GM12878 (cell line): Measurements from ENCODE around the gene SNCG. TPM values are rescaled to one million over a fixed set of nuclear protein-coding genes. Genes with fewer than 3 reads are reported as not detected.

Source experiments
- ATAC-seq: fragments of 200-7000 bp; cut with Tn5 transposase; 3 replicates; pipeline ENCODE4 v1.9.1; 2020; ENCODE audit warnings: mild to moderate bottlenecking, moderate library complexity
- BruUV-seq: library from RNA; stranded (reverse); fragments of 400-500 nt; replicated peaks from 2 replicates; lab custom pipeline; 2021; lab: Mats Ljungman, UMichigan
- CTCF ChIA-PET: fragments of 300-600 bp; sonication (Branson Sonifier 250); formaldehyde crosslinking; extraction: SDS; loops from one replicate; lab custom pipeline; 2021; ENCODE audit warnings: inconsistent platforms; lab: Yijun Ruan, JAX
- POLR2A ChIA-PET: fragments of 350-600 bp; formaldehyde crosslinking; extraction: SDS; loops from one replicate; lab custom pipeline; 2021; ENCODE audit warnings: inconsistent platforms; lab: Charles Lee
- RAD21 ChIA-PET: fragments of 300-600 bp; sonication (Branson Sonifier 250); formaldehyde crosslinking; loops from one replicate; lab custom pipeline; 2023; ENCODE audit warnings: antibody characterized with exemption; ENCODE audit not compliant: unreplicated experiment; lab: Charles Lee
- SMC1A ChIA-PET: fragments of 300-600 bp; sonication (Branson Sonifier 250); formaldehyde crosslinking; loops from one replicate; lab custom pipeline; 2023; ENCODE audit not compliant: unreplicated experiment, uncharacterized antibody; lab: Charles Lee
- DNase-seq: peaks from one replicate; pipeline ENCODE4 v3.0.0-alpha.2; 2011; ENCODE audit warnings: low read depth, low spot score
- FAIRE-seq: peaks from 3 replicates; lab custom pipeline; 2011; peaks lifted over from hg19 to GRCh38; lab: Jason Lieb, UNC
- H2AFZ ChIP-seq: 2 replicates; pipeline ENCODE4 v1.6.0; 2011; ENCODE audit warnings: low read depth, low read length, control low read depth; ENCODE audit not compliant: control insufficient read depth
- H3K27ac ChIP-seq: 2 replicates; pipeline ENCODE4 v1.5.1; 2011; ENCODE audit warnings: control low read depth; ENCODE audit not compliant: control insufficient read depth, insufficient read depth
- H3K27me3 ChIP-seq, 2 experiments: replicated peaks in 1 of 2; 2 replicates each; pipeline versions ENCODE4 v1.6.0 to v1.6.1; 2011; ENCODE audit warnings: low read length in 1 of 2; ENCODE audit not compliant: control insufficient read depth in 2 of 2, insufficient read depth in 2 of 2
- H3K36me3 ChIP-seq, 2 experiments: 2 replicates each; pipeline ENCODE4 v1.5.1; 2011; ENCODE audit warnings: low read length in 1 of 2; ENCODE audit not compliant: control insufficient read depth in 2 of 2, insufficient read depth in 2 of 2
- H3K4me1 ChIP-seq: 2 replicates; pipeline ENCODE4 v1.6.1; 2011; ENCODE audit warnings: mild to moderate bottlenecking, low read length, moderate library complexity, mixed read lengths; ENCODE audit not compliant: control insufficient read depth, insufficient read depth
- H3K4me2 ChIP-seq: 2 replicates; pipeline ENCODE4 v1.6.0; 2011; ENCODE audit warnings: control low read depth; ENCODE audit not compliant: control insufficient read depth, insufficient read depth
- H3K4me3 ChIP-seq: fragments of 200-600 bp; sonication (generic); 2 replicates; pipeline ENCODE4 v1.5.1; 2016
- H3K79me2 ChIP-seq: 2 replicates; pipeline ENCODE4 v1.6.0; 2011; ENCODE audit warnings: low read length; ENCODE audit not compliant: control insufficient read depth, insufficient read depth
- H3K9ac ChIP-seq: 2 replicates; pipeline ENCODE4 v1.8.0; 2011; ENCODE audit warnings: low read length, control low read depth, mixed read lengths; ENCODE audit not compliant: control insufficient read depth, insufficient read depth
- H3K9me3 ChIP-seq: replicated peaks from 3 replicates; pipeline ENCODE4 v1.5.1; 2011; ENCODE audit warnings: mild to moderate bottlenecking, low read length; ENCODE audit not compliant: control insufficient read depth, insufficient read depth
- H4K20me1 ChIP-seq: 2 replicates; pipeline ENCODE4 v1.6.0; 2011; ENCODE audit not compliant: control insufficient read depth, insufficient read depth
- BCL3 ChIP-seq: IDR thresholded peaks from 2 replicates; pipeline ENCODE4 v1.6.1; 2011; ENCODE audit warnings: borderline replicate concordance, low read depth, mild to moderate bottlenecking, moderate library complexity, low read length; ENCODE audit not compliant: insufficient read depth, poor library complexity, severe bottlenecking
- CBX5 ChIP-seq: sonication (generic); IDR thresholded peaks from 2 replicates; pipeline ENCODE4 v1.6.1; 2016; ENCODE audit warnings: low read depth, moderate library complexity, mild to moderate bottlenecking, inconsistent platforms
- E4F1 ChIP-seq: fragments of 450-650 bp; IDR thresholded peaks from 2 replicates; pipeline ENCODE4 v1.6.1; 2018; ENCODE audit warnings: borderline replicate concordance, mild to moderate bottlenecking; ENCODE audit not compliant: partially characterized antibody
- FOXK2 ChIP-seq: fragments of 450-650 bp; IDR thresholded peaks from 2 replicates; pipeline ENCODE4 v1.6.1; 2017; ENCODE audit warnings: mild to moderate bottlenecking, moderate library complexity
- HDAC2 ChIP-seq: fragments of 200-600 bp; sonication (generic); IDR thresholded peaks from 2 replicates; pipeline ENCODE4 v1.6.1; 2017
- HSF1 ChIP-seq: fragments of 150-350 bp; IDR thresholded peaks from 2 replicates; pipeline ENCODE4 v1.6.1; 2014; ENCODE audit warnings: mild to moderate bottlenecking, low read depth, low read length
- KDM1A ChIP-seq: fragments of 200-600 bp; sonication (generic); IDR thresholded peaks from 2 replicates; pipeline ENCODE4 v1.6.1; 2016; ENCODE audit warnings: borderline replicate concordance
- NFYB ChIP-seq: IDR thresholded peaks from 2 replicates; pipeline ENCODE4 v1.6.1; 2011; ENCODE audit warnings: low read depth, mild to moderate bottlenecking, low read length, improper control_type of control experiment, moderate library complexity; ENCODE audit not compliant: insufficient read depth
- PAX5 ChIP-seq: IDR thresholded peaks from 2 replicates; pipeline ENCODE4 v1.6.1; 2011; ENCODE audit warnings: low read depth, low read length, borderline replicate concordance
- PAX8 ChIP-seq: fragments of 450-650 bp; IDR thresholded peaks from 2 replicates; pipeline ENCODE4 v1.6.1; 2017; ENCODE audit warnings: mild to moderate bottlenecking, moderate library complexity
- POLR2A ChIP-seq: IDR thresholded peaks from 2 replicates; pipeline ENCODE4 v1.6.1; 2011; ENCODE audit warnings: low read depth, mild to moderate bottlenecking, low read length
- POLR2AphosphoS5 ChIP-seq: IDR thresholded peaks from 2 replicates; pipeline ENCODE4 v1.6.1; 2011; ENCODE audit warnings: mild to moderate bottlenecking, low read length, inconsistent platforms
- RCOR1 ChIP-seq: conservative IDR thresholded peaks from 2 replicates; pipeline ENCODE4 v1.6.1; 2012; ENCODE audit warnings: low read depth, low read length, improper control_type of control experiment
- RFX5 ChIP-seq: IDR thresholded peaks from 2 replicates; pipeline ENCODE4 v1.6.1; 2011; ENCODE audit warnings: low read depth, low read length, improper control_type of control experiment
- RUNX3 ChIP-seq: IDR thresholded peaks from 2 replicates; pipeline ENCODE4 v1.6.1; 2012; ENCODE audit warnings: low read length, inconsistent platforms
- SMAD1 ChIP-seq: fragments of 450-650 bp; IDR thresholded peaks from 2 replicates; pipeline ENCODE4 v1.6.1; 2018; ENCODE audit warnings: mild to moderate bottlenecking, low read depth; ENCODE audit not compliant: partially characterized antibody
- SMAD5 ChIP-seq: IDR thresholded peaks from 2 replicates; pipeline ENCODE4 v1.6.1; 2016; ENCODE audit warnings: antibody characterized with exemption, low read depth
- TCF7 ChIP-seq: IDR thresholded peaks from 2 replicates; pipeline ENCODE4 v1.6.1; 2014; ENCODE audit warnings: antibody characterized with exemption, borderline replicate concordance
- WRNIP1 ChIP-seq: IDR thresholded peaks from 2 replicates; pipeline ENCODE4 v1.6.1; 2011; ENCODE audit warnings: low read depth, low read length, improper control_type of control experiment, borderline replicate concordance
- ZNF274 ChIP-seq: IDR thresholded peaks from one replicate; pipeline ENCODE4 v1.8.0; 2011; ENCODE audit not compliant: insufficient read length, insufficient read depth
- WGBS: methylation state at CpG from one replicate; pipeline ENCODE4 v1.1.6; 2016; ENCODE audit warnings: low lambda C conversion rate; ENCODE audit not compliant: insufficient replicate concordance, insufficient coverage; ENCODE audit errors: missing lambda C conversion rate; 5-methylcytosine and 5-hydroxymethylcytosine counted together
- in situ Hi-C: fragments of 300-500 bp; cut with MboI; formaldehyde crosslinking; loops from 9 replicates; pipeline ENCODE4 v1.14.3; 2018; ENCODE audit warnings: mixed read lengths
- intact Hi-C: fragments of 100-400 bp; cut with micrococcal nuclease; formaldehyde crosslinking; loops from one replicate; pipeline ENCODE4 v1.14.2; 2022; ENCODE audit not compliant: unreplicated experiment
- polyA plus RNA-seq, 11 experiments: library from polyadenylated mRNA; depleted of rRNA in 4 of 11; unstranded in 6 of 11; stranded (reverse) in 5 of 11; fragments of >200 nt; fragmentation: Nextera tagmentation in 4 of 11; fragmentation: Illumina TruSeq in 1 of 11; extraction: Ambion mirVana in 4 of 11; extraction: Trizol in 1 of 11; gene quantifications; 1 replicate in 1 of 11; 2 replicates in 10 of 11; pipeline versions ENCODE4 v1.2.1 to v1.2.3, GENCODE V29; 2011 to 2016; ENCODE audit warnings: inconsistent platforms in 2 of 11, missing spikeins in 2 of 11, low read depth in 1 of 11
- total RNA-seq, 4 experiments: library from RNA; depleted of rRNA in 3 of 4; stranded (reverse); fragments of >200 nt in 3 of 4; fragmentation: Illumina TruSeq in 1 of 4; extraction: Trizol in 1 of 4; gene quantifications; 2 replicates each; pipeline versions ENCODE4 v1.2.1 to v1.2.3, GENCODE V29; 2013 to 2021

SNCG gene
- total and polyA plus RNA-seq, 10 of the 15 experiments (the other 5 are each of a cell fraction or from before 2014, with no cell fraction given) = 0.22 to 1.3 (median 0.42) TPM; not detected in 6

GRCh38 chr10:86943316-86944030, 14.9 kb upstream of the SNCG start:
- ChIA-PET POLR2A (interaction anchor here (1.1 kb wide), 1 partner anchor 13 kb away, joined by 4 read pairs; no protein-coding TSS in a partner anchor), SMC1A (no interaction called here), CTCF (interaction anchor here (0.7 to 1.8 kb wide), 3 partner anchors 17 to 32 kb away, joined by 3 to 7 read pairs (median 6); no protein-coding TSS in a partner anchor), RAD21 (no interaction called here)
- Histone ChIP-seq H3K4me3 (no peak overlapping the region), H3K27me3 (no peaks in the 10 kb centered on the region), H3K9ac (no peak overlapping the region), H3K79me2 (no peaks in the 10 kb centered on the region), H3K36me3 (no peaks in the 10 kb centered on the region), H3K4me2 (no peak overlapping the region), H3K27ac (no peak overlapping the region), H2AFZ (no peak overlapping the region), H3K4me1 (no peaks in the 10 kb centered on the region; the same call in 1 of the 2 replicates), H4K20me1 (no peaks in the 10 kb centered on the region), H3K9me3 (no peaks in the 10 kb centered on the region)
- FAIRE-seq = no peak
- no peak for TF ChIP-seq KDM1A
- TF ChIP-seq SMAD5 = no peak
- TF ChIP-seq PAX8 = no peak
- TF ChIP-seq HDAC2 = no peak
- no peak for TF ChIP-seq WRNIP1
- no peak for TF ChIP-seq PAX5
- no peak for TF ChIP-seq POLR2A
- no peak for TF ChIP-seq FOXK2
- no peak for TF ChIP-seq CBX5
- no peak for TF ChIP-seq RFX5
- TF ChIP-seq RUNX3 = no peak
- no peak for TF ChIP-seq BCL3
- TF ChIP-seq SMAD1 = no peak
- no peak for TF ChIP-seq NFYB
- TF ChIP-seq E4F1 = no peak
- no peak for TF ChIP-seq RCOR1
- no peak for TF ChIP-seq HSF1
- TF ChIP-seq POLR2AphosphoS5 = no peak
- no peak for TF ChIP-seq TCF7
- no peak for TF ChIP-seq ZNF274
- ATAC-seq = no peak
- BruUV-seq = no TSS peak
- WGBS = 71% methylated on average over 30 of the region's 30 CpGs
- intact Hi-C loops (no loop called here), in situ Hi-C loops (no loop called here)
- no peak for DNase-seq
